NB4 (cell line): ENCODE measurements around the gene ADAMTS3.
"Not testable (repeated sequence)": the region's sequence is repeated elsewhere in the genome, so short reads cannot be mapped to it uniquely, and the experiment has no call there.

Source experiments
- DNase-seq: peaks from one replicate; pipeline ENCODE4 v3.0.0; 2010; ENCODE audit warnings: low read depth
- H3K4me3 ChIP-seq: one replicate; pipeline ENCODE4 v1.5.1; 2011; ENCODE audit warnings: mild to moderate bottlenecking, low read depth, low read length, moderate library complexity
- CTCF ChIP-seq: IDR thresholded peaks from one replicate; pipeline ENCODE4 v1.5.1; 2012; ENCODE audit warnings: low read depth, low read length
- MAX ChIP-seq: IDR thresholded peaks from 2 replicates; pipeline ENCODE4 v1.6.1; 2011; ENCODE audit warnings: low read depth, low read length
- MYC ChIP-seq: IDR thresholded peaks from 2 replicates; pipeline ENCODE4 v1.6.1; 2011; ENCODE audit warnings: low read depth, low read length
- POLR2A ChIP-seq: IDR thresholded peaks from 2 replicates; pipeline ENCODE4 v1.6.1; 2011; ENCODE audit warnings: mild to moderate bottlenecking; ENCODE audit not compliant: insufficient read length; ENCODE audit errors: extremely low read depth

The ADAMTS3 gene

GRCh38 chr4:72430050-72430449, 139.0 kb downstream of the ADAMTS3 start:
- DNase-seq, result no peak
- no peak for TF ChIP-seq MAX
- TF ChIP-seq CTCF, result no peak
- no peak for TF ChIP-seq POLR2A
- no peak for TF ChIP-seq MYC
- no peak overlapping the region for H3K4me3 ChIP-seq

GRCh38 chr4:72429397-72429889, 139.6 kb downstream of the ADAMTS3 start:
- DNase-seq, result no peak
- TF ChIP-seq MAX (no peak), POLR2A (no peak), MYC (no peak), CTCF (no peak)
- H3K4me3 ChIP-seq, result no peak overlapping the region

- H3K4me3 ChIP-seq, result no peak overlapping the region
- no peak for DNase-seq
- TF ChIP-seq MYC (no peak), CTCF (no peak), POLR2A (no peak), MAX (no peak)
Observed at GRCh38 chr4:72427057-72427456, 142.0 kb downstream of the ADAMTS3 start.

GRCh38 chr4:72425908-72426307, 143.1 kb downstream of the ADAMTS3 start:
- H3K4me3 ChIP-seq, DNase-seq: not testable (repeated sequence)

GRCh38 chr4:72424006-72424405, 145.0 kb downstream of the ADAMTS3 start:
- no peak for DNase-seq
- TF ChIP-seq POLR2A (no peak), MYC (no peak), MAX (no peak), CTCF (no peak)
- H3K4me3 ChIP-seq, result no peak overlapping the region

GRCh38 chr4:72422416-72422815, 146.6 kb downstream of the ADAMTS3 start:
- TF ChIP-seq CTCF, result no peak
- TF ChIP-seq MAX, result no peak
- TF ChIP-seq MYC, result no peak
- no peak for TF ChIP-seq POLR2A
- H3K4me3 ChIP-seq, result no peak overlapping the region
- no peak for DNase-seq
